GM21381 (cell line): ENCODE data around the gene SCO2.
"Not testable (repeated sequence)": the region's sequence is repeated elsewhere in the genome, so short reads cannot be mapped to it uniquely, and the experiment has no call there.

ENCODE experiments used
- ATAC-seq: cut with Tn5 transposase; IDR thresholded peaks from one replicate; pipeline ENCODE4 v1.9.1; 2021; ENCODE audit warnings: mild to moderate bottlenecking, moderate library complexity; ENCODE audit not compliant: unreplicated experiment

Gene SCO2

GRCh38 chr22:50551160-50551752 is 25.9 kb upstream of the SCO2 start:
- ATAC-seq: no peak

- ATAC-seq: no peak
These were observed 25.0 kb upstream of the SCO2 start for GRCh38 chr22:50550395-50550794.

GRCh38 chr22:50548921-50549790 is 23.8 kb upstream of the SCO2 start:
- ATAC-seq: no peak

GRCh38 chr22:50548040-50548920 is 22.9 kb upstream of the SCO2 start:
- ATAC-seq: no peak

GRCh38 chr22:50547263-50547985 is 22.0 kb upstream of the SCO2 start:
- no peak for ATAC-seq

- no peak for ATAC-seq
These were observed 21.2 kb upstream of the SCO2 start for GRCh38 chr22:50546326-50547262.

- no peak for ATAC-seq
These were observed 20.3 kb upstream of the SCO2 start, which contains the start of gene KLHDC7B for GRCh38 chr22:50545522-50546325. KLHDC7B (plus strand) TSS chr22:50545899; CDS start chr22:50546244, 345 bp downstream.

GRCh38 chr22:50544746-50545253 is 19.4 kb upstream of the SCO2 start:
- ATAC-seq: no peak

- no peak for ATAC-seq
These were observed 18.8 kb upstream of the SCO2 start for GRCh38 chr22:50544078-50544745.

GRCh38 chr22:50542416-50542927 is 17.1 kb upstream of the SCO2 start:
- ATAC-seq: no peak

GRCh38 chr22:50541667-50542026 is 16.2 kb upstream of the SCO2 start:
- not testable (repeated sequence) for ATAC-seq

GRCh38 chr22:50540381-50540780 is 15.0 kb upstream of the SCO2 start:
- ATAC-seq: no peak

GRCh38 chr22:50537765-50538164 is 12.4 kb upstream of the SCO2 start:
- ATAC-seq: no peak

GRCh38 chr22:50536226-50536625 is 10.8 kb upstream of the SCO2 start:
- no peak for ATAC-seq

GRCh38 chr22:50535113-50535512 is 9.7 kb upstream of the SCO2 start:
- ATAC-seq: no peak

GRCh38 chr22:50533856-50534711 is 8.7 kb upstream of the SCO2 start:
- not testable (repeated sequence) for ATAC-seq
